H1 (cell line): ENCODE measurements around the gene GAS6. TPM values are rescaled to one million over a fixed set of nuclear protein-coding genes. Genes with fewer than 3 reads are reported as not detected.

Experiments used
- CTCF ChIA-PET: fragments of 300-600 bp; sonication (Branson Sonifier 250); formaldehyde crosslinking; loops from one replicate; lab custom pipeline; 2021; ENCODE audit not compliant: partially characterized antibody; lab: Charles Lee
- POLR2A ChIA-PET: fragments of 300-600 bp; sonication (Branson Sonifier 250); formaldehyde crosslinking; loops from one replicate; lab custom pipeline; 2021; ENCODE audit warnings: inconsistent platforms; ENCODE audit not compliant: partially characterized antibody; lab: Charles Lee
- DNase-seq, 2 experiments: peaks; one replicate each; pipeline versions ENCODE4 v3.0.0 to v3.0.0-alpha.2; 2010 to 2022; ENCODE audit warnings: low spot score in 2 of 2, low read depth in 1 of 2, mixed read lengths in 1 of 2
- FAIRE-seq: peaks from 2 replicates; lab custom pipeline; 2011; peaks lifted over from hg19 to GRCh38; lab: Jason Lieb, UNC
- H2AFZ ChIP-seq: 2 replicates; pipeline ENCODE4 v1.8.1; 2012; ENCODE audit warnings: low read length, inconsistent platforms
- H2AK5ac ChIP-seq: 2 replicates; pipeline ENCODE4 v1.6.1; 2013; ENCODE audit warnings: low read depth, low read length
- H2BK120ac ChIP-seq: replicated peaks from 2 replicates; pipeline ENCODE3; 2013; ENCODE audit warnings: low read depth, low read length, inconsistent platforms
- H2BK12ac ChIP-seq: 2 replicates; pipeline ENCODE4 v1.6.1; 2013; ENCODE audit warnings: low read depth, low read length
- H2BK15ac ChIP-seq: 2 replicates; pipeline ENCODE4 v1.6.1; 2013; ENCODE audit warnings: low read length
- H2BK20ac ChIP-seq: 2 replicates; pipeline ENCODE4 v1.6.1; 2013; ENCODE audit warnings: low read length
- H2BK5ac ChIP-seq: 2 replicates; pipeline ENCODE4 v1.6.1; 2013; ENCODE audit warnings: low read depth, low read length
- H3K14ac ChIP-seq: 2 replicates; pipeline ENCODE4 v1.6.1; 2013; ENCODE audit warnings: inconsistent platforms; ENCODE audit not compliant: insufficient read length
- H3K18ac ChIP-seq: 2 replicates; pipeline ENCODE4 v1.6.1; 2013; ENCODE audit warnings: low read length; ENCODE audit errors: extremely low read depth
- H3K23ac ChIP-seq: 2 replicates; pipeline ENCODE4 v1.6.1; 2013; ENCODE audit warnings: inconsistent platforms; ENCODE audit not compliant: insufficient read length
- H3K23me2 ChIP-seq: 2 replicates; pipeline ENCODE4 v1.6.1; 2013; ENCODE audit warnings: low read depth, low read length
- H3K27ac ChIP-seq: 2 replicates; pipeline ENCODE4 v1.6.1; 2011; ENCODE audit warnings: low read depth, low read length, inconsistent platforms
- H3K27me3 ChIP-seq, 4 experiments: replicated peaks in 1 of 4; 1 replicate in 1 of 4; 2 replicates in 3 of 4; pipeline versions ENCODE4 v1.6.1 to v1.8.1; 2011 to 2013; ENCODE audit warnings: low read length in 3 of 4, mild to moderate bottlenecking in 3 of 4, inconsistent platforms in 2 of 4, mixed read lengths in 2 of 4, moderate library complexity in 1 of 4; ENCODE audit not compliant: control insufficient read depth in 3 of 4, insufficient read depth in 3 of 4; ENCODE audit errors: extremely low read depth in 1 of 4
- H3K36me3 ChIP-seq, 4 experiments: 2 replicates each; pipeline versions ENCODE4 v1.6.1 to v1.8.1; 2011 to 2013; ENCODE audit warnings: mild to moderate bottlenecking in 4 of 4, low read length in 3 of 4, moderate library complexity in 2 of 4, control low read depth in 1 of 4, inconsistent platforms in 1 of 4; ENCODE audit not compliant: insufficient read depth in 4 of 4, control insufficient read depth in 2 of 4
- H3K4ac ChIP-seq: replicated peaks from 2 replicates; pipeline ENCODE3; 2013; ENCODE audit warnings: low read length, low read depth, mixed read lengths, inconsistent platforms; ENCODE audit not compliant: insufficient read length
- H3K4me1 ChIP-seq, 4 experiments: replicated peaks in 1 of 4; 1 replicate in 1 of 4; 2 replicates in 3 of 4; pipeline versions ENCODE4 v1.6.1 to v1.8.1; 2011 to 2013; ENCODE audit warnings: low read length in 3 of 4, inconsistent platforms in 2 of 4, mixed read lengths in 1 of 4; ENCODE audit not compliant: insufficient read depth in 4 of 4, control insufficient read depth in 3 of 4
- H3K4me2 ChIP-seq, 2 experiments: 2 replicates each; pipeline versions ENCODE4 v1.6.1 to v1.8.1; 2011 to 2013; ENCODE audit warnings: low read depth in 2 of 2, low read length in 2 of 2, control low read depth in 1 of 2, inconsistent platforms in 1 of 2, mild to moderate bottlenecking in 1 of 2; ENCODE audit not compliant: insufficient read depth in 1 of 2
- H3K4me3 ChIP-seq, 4 experiments: fragments of 200-600, 300-600 bp in 1 of 4; sonication (generic), shearing (Covaris generic), sonication (Bioruptor Twin) in 1 of 4; 2 replicates each; pipeline versions ENCODE4 v1.5.1 to v1.8.1; 2011 to 2016; ENCODE audit warnings: low read length in 4 of 4, low read depth in 3 of 4, control low read depth in 2 of 4, inconsistent platforms in 2 of 4, mild to moderate bottlenecking in 2 of 4, mixed read lengths in 1 of 4, moderate library complexity in 1 of 4; ENCODE audit not compliant: insufficient read depth in 2 of 4; ENCODE audit errors: extremely low read depth in 1 of 4
- H3K56ac ChIP-seq: replicated peaks from 2 replicates; pipeline ENCODE3; 2013; ENCODE audit warnings: low read depth, mild to moderate bottlenecking, mixed read lengths, low read length, inconsistent platforms; ENCODE audit not compliant: insufficient read length
- H3K79me1 ChIP-seq: 2 replicates; pipeline ENCODE4 v1.6.1; 2013; ENCODE audit warnings: low read depth, low read length, control low read depth
- H3K79me2 ChIP-seq, 2 experiments: 2 replicates each; pipeline versions ENCODE4 v1.6.1 to v1.8.1; 2012 to 2013; ENCODE audit warnings: low read length in 2 of 2, mild to moderate bottlenecking in 2 of 2, inconsistent platforms in 1 of 2; ENCODE audit not compliant: insufficient read depth in 2 of 2, control insufficient read depth in 1 of 2
- H3K9ac ChIP-seq, 4 experiments: replicated peaks in 1 of 4; 1 replicate in 1 of 4; 2 replicates in 3 of 4; pipeline versions ENCODE4 v1.6.1 to v1.8.1; 2011 to 2013; ENCODE audit warnings: low read depth in 3 of 4, low read length in 3 of 4, control low read depth in 2 of 4, mild to moderate bottlenecking in 2 of 4, moderate library complexity in 2 of 4, inconsistent platforms in 1 of 4; ENCODE audit errors: extremely low read depth in 1 of 4
- H3K9me3 ChIP-seq, 2 experiments: 2 replicates each; pipeline versions ENCODE4 v1.6.1 to v1.8.1; 2012 to 2013; ENCODE audit warnings: mild to moderate bottlenecking in 2 of 2, moderate library complexity in 2 of 2, control low read depth in 1 of 2, inconsistent platforms in 1 of 2, low read depth in 1 of 2, low read length in 1 of 2, mixed read lengths in 1 of 2; ENCODE audit not compliant: insufficient read depth in 2 of 2
- H4K20me1 ChIP-seq, 2 experiments: replicated peaks in 1 of 2; 2 replicates each; pipeline versions ENCODE3 to v1.8.1; 2011 to 2013; ENCODE audit warnings: inconsistent platforms in 2 of 2, low read length in 2 of 2, mild to moderate bottlenecking in 1 of 2; ENCODE audit not compliant: insufficient read depth in 2 of 2, control insufficient read depth in 1 of 2
- H4K5ac ChIP-seq: 2 replicates; pipeline ENCODE4 v1.6.1; 2013; ENCODE audit warnings: low read length, low read depth, mixed read lengths, inconsistent platforms; ENCODE audit not compliant: insufficient read length
- H4K8ac ChIP-seq: 2 replicates; pipeline ENCODE4 v1.8.0; 2013; ENCODE audit warnings: mild to moderate bottlenecking, moderate library complexity, low read length, inconsistent platforms; ENCODE audit not compliant: insufficient read depth; ENCODE audit errors: extremely low read depth
- H4K91ac ChIP-seq: replicated peaks from 2 replicates; pipeline ENCODE3; 2013; ENCODE audit warnings: low read length, mixed read lengths, inconsistent platforms; ENCODE audit not compliant: insufficient read length
- CREB1 ChIP-seq: IDR thresholded peaks from 2 replicates; pipeline ENCODE4 v1.6.1; 2012; ENCODE audit warnings: inconsistent platforms
- CTCF ChIP-seq, 3 experiments: IDR thresholded peaks; 1 replicate in 2 of 3; 2 replicates in 1 of 3; pipeline versions ENCODE4 v1.5.1 to v1.6.1; 2011; ENCODE audit warnings: low read length in 3 of 3, mild to moderate bottlenecking in 3 of 3, inconsistent platforms in 2 of 3, low read depth in 1 of 3, moderate library complexity in 1 of 3; ENCODE audit not compliant: insufficient read depth in 1 of 3; ENCODE audit errors: control extremely low read depth in 1 of 3
- E2F6 ChIP-seq: IDR thresholded peaks from 2 replicates; pipeline ENCODE4 v1.6.1; 2012; ENCODE audit warnings: inconsistent platforms
- EGR1 ChIP-seq: IDR thresholded peaks from 2 replicates; pipeline ENCODE4 v1.6.1; 2011; ENCODE audit warnings: low read depth, low read length, borderline replicate concordance
- EP300 ChIP-seq, 2 experiments: IDR thresholded peaks; 1 replicate in 1 of 2; 2 replicates in 1 of 2; pipeline ENCODE4 v1.6.1; 2011 to 2012; ENCODE audit warnings: low read depth in 2 of 2, low read length in 2 of 2, mild to moderate bottlenecking in 2 of 2, borderline replicate concordance in 1 of 2, inconsistent platforms in 1 of 2, moderate library complexity in 1 of 2
- SUZ12 ChIP-seq: fragments of 200-600 bp; sonication (generic); IDR thresholded peaks from 2 replicates; pipeline ENCODE4 v1.6.1; 2012; ENCODE audit warnings: mild to moderate bottlenecking, inconsistent platforms, low read length, moderate library complexity, mixed read lengths
- TEAD4 ChIP-seq: IDR thresholded peaks from 2 replicates; pipeline ENCODE4 v1.6.1; 2012; ENCODE audit warnings: low read depth, low read length, inconsistent platforms, mixed read lengths
- YY1 ChIP-seq: IDR thresholded peaks from 2 replicates; pipeline ENCODE4 v1.6.1; 2011; ENCODE audit warnings: low read depth, mild to moderate bottlenecking, low read length
- WGBS, 2 experiments: shearing (Covaris generic) in 1 of 2; methylation state at CpG; one replicate each; pipeline versions ENCODE4 v1.1.6 to v1.1.7; 2013 to 2015; ENCODE audit warnings: low lambda C conversion rate in 2 of 2, mixed read lengths in 2 of 2, inconsistent platforms in 1 of 2, low coverage in 1 of 2, missing lambda C conversion rate in 1 of 2; ENCODE audit not compliant: insufficient replicate concordance in 2 of 2, insufficient coverage in 1 of 2, insufficient read length in 1 of 2; ENCODE audit errors: extremely low coverage in 1 of 2, missing lambda C conversion rate in 1 of 2; 5-methylcytosine and 5-hydroxymethylcytosine counted together
- polyA plus RNA-seq, 7 experiments: library from polyadenylated mRNA; depleted of rRNA in 3 of 7; stranded (reverse) in 5 of 7; unstranded in 2 of 7; fragments of >200 nt in 5 of 7; fragments of 200-250 nt in 2 of 7; gene quantifications; 1 replicate in 5 of 7; 2 replicates in 1 of 7; 4 replicates in 1 of 7; pipeline versions ENCODE4 v1.2.1 to v1.2.3, GENCODE V29; 2011 to 2013; ENCODE audit warnings: missing spikeins in 2 of 7, mixed read lengths in 2 of 7
- total RNA-seq: library from RNA; stranded (reverse); fragmentation: NEBNext Ultra II Directional; extraction: Animal tissue kit (Norgen Biotek cat#: 25700); gene quantifications from 2 replicates; pipeline ENCODE4 v1.2.1, GENCODE V29; 2021

GAS6 gene
- total and polyA plus RNA-seq, 2 of the 8 experiments (the other 6 are each of a cell fraction or from before 2014, with no cell fraction given), result 18.6 to 31.0 TPM

- Histone ChIP-seq H3K9me3 (no peaks in the 10 kb centered on the region), H3K4me3 (no peak overlapping the region), H2BK20ac (no peak overlapping the region), H2BK15ac (no peak overlapping the region), H2BK12ac (no peak overlapping the region), H3K4me2 (no peak overlapping the region; a peak in 1 of 4 replicates), H4K5ac (no peak overlapping the region), H3K79me2 (0 out of 4 replicates have a peak, but pooled peaks cover 0 to 6% of the 10 kb centered on the region in 2 experiments), H4K20me1 (peaks cover 0 to 5% of the 10 kb centered on the region in 2 experiments), H2BK120ac (no peak overlapping the region), H3K23ac (no peak overlapping the region), H2BK5ac (no peak overlapping the region), H3K9ac (no peak overlapping the region), H3K4me1 (peaks cover 0 to 6% (median 3%) of the 10 kb centered on the region in 4 experiments; a peak in 4 of 7 replicates), H3K56ac (no peak overlapping the region), H3K14ac (no peak overlapping the region), H4K91ac (no peak overlapping the region), H3K79me1 (no peaks in the 10 kb centered on the region; the same call in 1 of the 2 replicates), H3K27me3 (no peaks in the 10 kb centered on the region), H3K27ac (no peak overlapping the region), H3K18ac (peak overlapping the region; percentile 24; the same call in 1 of the 2 replicates), H4K8ac (no peak overlapping the region), H3K23me2 (peaks cover 7% of the 10 kb centered on the region; the same call in 1 of the 2 replicates), H2AFZ (no peak overlapping the region), H2AK5ac (no peak overlapping the region), H3K4ac (peak overlapping the region; percentile 20), H3K36me3 (no peaks in the 10 kb centered on the region)
- FAIRE-seq (no peak), DNase-seq (peak in 1 of 2 experiments; percentile 29)
- POLR2A ChIA-PET, result no interaction called here
- CTCF ChIA-PET, result interaction anchor here (1.2 kb wide), 1 partner anchor 120 kb away, joined by 4 read pairs; no protein-coding TSS in a partner anchor
- WGBS, 2 experiments, result 93% methylated on average over 18 of the region's 18 CpGs; no CpG with 5 or more reads in 1 of the 2 experiments
- TF ChIP-seq SUZ12, result no peak
- no peak for TF ChIP-seq EGR1
- no peak for TF ChIP-seq YY1
- no peak for TF ChIP-seq TEAD4
- no peak for TF ChIP-seq CREB1
- TF ChIP-seq E2F6, result peak; percentile 76
- TF ChIP-seq EP300 (IDR thresholded peaks at IDR 0.05; ENCODE audit: borderline replicate concordance in 1 of 2, low read depth in 2 of 2, low read length in 2 of 2), result no peak
- TF ChIP-seq CTCF (IDR thresholded peaks at IDR 0.05; ENCODE audit: control extremely low read depth in 1 of 3, insufficient read depth in 1 of 3, low read depth in 1 of 3, low read length in 3 of 3), result no peak
Measured at GRCh38 chr13:113848431-113849260, 15.2 kb downstream of the GAS6 start.
